ENCODE results near the gene OR10D3.
"Not testable (repeated sequence)": the region's sequence is repeated elsewhere in the genome, so short reads cannot be mapped to it uniquely, and the experiment has no call there.

The OR10D3 gene

DNA sequence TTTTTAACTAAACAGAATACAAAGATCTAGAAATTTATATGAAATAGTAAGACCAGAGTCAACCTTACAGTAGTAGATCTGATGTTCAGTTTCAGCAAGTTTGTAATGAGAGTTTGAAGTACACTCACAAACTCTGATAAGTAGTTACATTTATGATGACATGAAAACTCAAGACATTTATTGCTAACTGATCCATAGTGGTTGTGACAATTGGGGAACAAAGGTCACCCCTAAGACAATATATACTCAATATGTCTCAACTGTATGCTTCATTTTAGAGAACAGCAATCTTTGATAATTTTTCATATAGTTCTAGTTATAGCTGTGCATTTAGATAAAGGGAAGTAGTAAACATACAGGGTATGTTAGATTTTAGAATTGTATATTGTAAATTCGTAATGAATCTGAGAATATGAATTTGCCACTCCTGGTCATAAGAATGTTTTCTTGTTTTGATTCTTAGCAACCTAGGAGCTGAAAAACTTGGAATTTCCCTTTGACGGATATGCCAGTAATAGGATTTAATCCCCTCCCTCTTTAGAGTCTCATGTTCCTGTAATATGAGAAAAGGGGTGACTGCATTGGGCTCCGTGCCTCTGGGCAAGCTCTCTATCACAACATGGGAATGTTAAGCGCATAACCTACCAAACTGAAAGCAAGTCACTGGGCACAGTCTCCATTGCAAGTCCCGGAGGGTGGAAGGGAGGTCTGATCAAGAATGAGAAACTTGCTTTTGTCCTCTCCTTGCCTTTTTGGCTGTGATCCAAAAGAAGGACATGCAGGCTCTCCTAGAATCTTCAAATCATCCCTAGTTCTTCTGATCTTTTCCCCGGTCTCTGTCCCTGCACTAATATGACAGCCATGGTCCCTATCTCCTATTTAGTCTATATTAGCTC lies 11.4 kb downstream of the OR10D3 start:
- DNase-seq, result no peak

GRCh38 chr11:124195189-124195734 lies 12.1 kb downstream of the OR10D3 start:
- peak in 1 of 51 donors; percentile 6 for DNase-seq

- no peak for DNase-seq
These were observed 14.9 kb downstream of the OR10D3 start for GRCh38 chr11:124197999-124198398.

- DNase-seq, result no peak
These were observed 15.8 kb downstream of the OR10D3 start for GRCh38 chr11:124198897-124199296.

GRCh38 chr11:124199702-124200101 lies 16.6 kb downstream of the OR10D3 start:
- no peak for DNase-seq

DNA sequence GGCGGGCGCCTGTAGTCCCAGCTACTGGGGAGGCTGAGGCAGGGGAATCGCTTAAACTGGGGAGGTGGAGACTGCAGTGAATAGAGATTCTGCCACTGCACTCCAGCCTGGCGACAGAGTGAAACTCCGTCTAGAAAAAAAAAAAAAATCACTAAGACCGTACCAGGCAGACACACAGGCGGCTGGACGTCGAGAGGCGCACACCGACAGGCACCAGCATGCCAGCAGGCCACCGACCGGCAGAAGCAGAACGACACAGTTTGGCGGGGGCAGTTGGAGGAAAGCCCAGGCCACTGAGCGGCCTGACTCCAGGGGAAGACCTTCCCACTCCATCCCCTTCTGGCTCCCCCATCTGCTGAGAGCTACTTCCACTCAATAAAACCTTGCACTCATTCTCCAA lies 17.5 kb downstream of the OR10D3 start:
- DNase-seq, result no peak

GRCh38 chr11:124202951-124203350 lies 19.8 kb downstream of the OR10D3 start:
- DNase-seq, result no peak

DNA sequence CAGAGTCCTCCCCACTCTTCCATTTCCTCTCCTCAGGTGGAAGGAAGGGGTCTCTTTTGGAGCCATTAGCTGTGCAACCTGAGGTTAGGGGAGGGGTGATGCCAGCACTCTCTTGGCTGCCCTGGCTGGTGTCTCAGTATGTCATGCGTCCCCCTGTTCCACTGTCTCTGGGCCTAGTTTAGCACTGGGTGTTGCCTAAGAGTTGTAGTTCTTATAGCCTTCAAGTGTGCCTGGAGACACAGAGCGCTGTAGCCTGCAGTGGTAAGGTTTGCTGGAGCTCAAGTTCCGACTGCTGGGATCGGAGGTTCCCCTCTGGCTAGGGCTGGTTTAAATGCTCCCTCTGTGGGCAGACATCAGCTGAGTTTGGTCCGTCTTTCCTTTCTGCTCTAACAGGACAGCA lies 20.9 kb downstream of the OR10D3 start:
- DNase-seq, result no peak

DNA sequence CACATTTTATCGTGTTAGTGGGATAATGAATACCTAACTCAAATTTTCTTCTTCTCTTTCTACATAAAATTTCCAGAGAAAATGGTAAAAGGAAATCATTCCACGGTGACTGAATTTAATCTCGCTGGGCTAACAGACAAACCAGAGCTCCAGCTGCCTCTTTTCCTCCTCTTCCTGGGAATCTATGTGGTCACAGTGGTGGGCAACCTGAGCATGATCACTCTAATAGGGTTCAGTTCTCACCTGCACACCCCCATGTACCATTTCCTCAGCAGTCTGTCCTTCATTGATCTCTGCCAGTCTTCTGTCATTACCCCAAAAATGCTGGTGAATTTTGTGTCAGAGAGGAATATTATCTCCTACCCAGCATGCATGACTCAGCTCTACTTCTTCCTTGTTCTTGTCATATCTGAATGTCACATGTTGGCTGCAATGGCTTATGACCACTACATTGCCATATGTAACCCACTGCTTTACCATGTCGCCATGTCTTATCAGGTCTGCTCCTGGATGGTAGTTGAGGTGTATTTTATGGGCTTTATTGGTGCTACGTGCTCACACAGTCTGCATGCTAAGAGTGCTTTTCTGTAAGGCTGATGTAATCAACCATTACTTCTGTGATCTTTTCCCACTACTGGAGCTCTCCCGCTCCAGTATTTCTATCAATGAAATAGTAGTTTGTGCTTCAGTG lies 24.1 kb downstream of the OR10D3 start:
- DNase-seq, result no peak

DNA sequence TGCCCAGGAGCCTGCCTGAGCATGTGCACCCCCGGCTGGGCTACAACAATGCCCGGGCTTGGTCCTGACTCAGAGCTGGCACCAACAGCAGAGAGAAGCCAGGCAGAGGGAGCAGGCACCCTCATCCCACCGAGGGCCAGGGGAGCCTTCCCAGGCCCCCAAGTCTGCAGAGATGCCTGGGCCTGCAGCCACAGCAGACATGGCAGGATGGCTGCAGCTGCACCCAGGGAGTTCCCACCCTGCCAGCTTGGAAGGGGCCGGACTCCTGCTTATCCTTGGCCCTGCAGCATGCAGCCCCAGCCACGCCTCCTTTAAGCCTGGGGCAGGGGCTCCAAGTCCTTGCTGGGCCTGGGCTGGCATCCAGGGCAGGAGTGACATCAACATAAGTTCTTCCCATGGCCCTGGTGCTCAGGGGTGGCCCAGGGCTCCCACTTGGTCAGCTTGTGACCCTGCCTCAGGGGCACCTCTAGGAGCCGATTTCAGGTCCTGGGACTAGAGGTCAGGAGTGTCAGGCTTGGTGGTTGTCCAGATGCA lies 26.7 kb downstream of the OR10D3 start:
- DNase-seq, result no peak

GRCh38 chr11:124210421-124210820 lies 27.3 kb downstream of the OR10D3 start:
- DNase-seq, result no peak

- no peak for DNase-seq
These were observed 28.2 kb downstream of the OR10D3 start for GRCh38 chr11:124211321-124211720.

DNA sequence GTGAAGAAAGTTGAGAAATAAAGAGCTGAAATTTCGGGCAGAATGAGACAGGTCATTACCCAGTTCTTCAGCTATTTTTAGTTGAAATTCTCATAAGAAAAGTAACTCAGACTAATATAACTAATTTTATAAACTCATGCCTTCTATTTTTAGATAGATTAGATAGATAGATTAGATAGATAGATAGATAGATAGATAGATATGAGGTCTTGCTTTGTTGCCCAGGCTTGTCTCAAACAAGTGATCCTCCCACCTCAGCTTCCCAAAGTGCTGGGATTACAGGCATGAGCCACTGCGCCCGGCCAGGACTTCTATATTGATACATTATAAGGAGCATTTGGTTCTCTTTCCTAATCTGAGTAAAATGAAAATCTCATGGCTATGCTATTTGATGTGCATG lies 30.9 kb downstream of the OR10D3 start:
- DNase-seq, result no peak

- no peak for DNase-seq
These were observed 36.0 kb downstream of the OR10D3 start for GRCh38 chr11:124219126-124219525.

- DNase-seq, result no peak
These were observed 39.3 kb downstream of the OR10D3 start for GRCh38 chr11:124222407-124222806.

- not testable (repeated sequence) for DNase-seq
These were observed 41.7 kb downstream of the OR10D3 start for GRCh38 chr11:124224618-124225423.

- no peak for DNase-seq
These were observed 42.3 kb downstream of the OR10D3 start for GRCh38 chr11:124225471-124225870.

GRCh38 chr11:124233376-124233775 lies 50.2 kb downstream of the OR10D3 start:
- DNase-seq, result no peak
